Right lobe of liver (tissue), 4 donors: ENCODE results near the gene RELT.

ENCODE experiments used
- CTCF ChIP-seq, 4 donors: fragments of 200-600 bp in 3 of 4; fragments of 450-650 bp in 1 of 4; IDR thresholded peaks; one replicate each; pipeline versions ENCODE4 v1.5.1 to v1.8.0; 2016 to 2022; ENCODE audit warnings: antibody characterized with exemption in 4 of 4, mild to moderate bottlenecking in 2 of 4
- POLR2A ChIP-seq: fragments of 450-650 bp; IDR thresholded peaks from one replicate; pipeline ENCODE4 v1.6.1; 2017; ENCODE audit warnings: antibody characterized with exemption, mild to moderate bottlenecking
- donor health status: DM: no; HTN: no; CAD: no.
- donor health status: DM: no; HTN: no; CAD: no.
- donor health status: DM: no; HTN: yes; CAD: no.

- TF ChIP-seq CTCF (IDR thresholded peaks at IDR 0.05): no peak
- no peak for TF ChIP-seq POLR2A
Measured at GRCh38 chr11:73342633-73343032, 33.6 kb upstream of the RELT start.
